HG02885 (cell line): ENCODE results near the gene IQSEC1.

Experiments used
- ATAC-seq: cut with Tn5 transposase; IDR thresholded peaks from one replicate; pipeline ENCODE4 v1.9.1; 2021; ENCODE audit warnings: mild to moderate bottlenecking; ENCODE audit not compliant: unreplicated experiment, poor library complexity

IQSEC1 gene

DNA sequence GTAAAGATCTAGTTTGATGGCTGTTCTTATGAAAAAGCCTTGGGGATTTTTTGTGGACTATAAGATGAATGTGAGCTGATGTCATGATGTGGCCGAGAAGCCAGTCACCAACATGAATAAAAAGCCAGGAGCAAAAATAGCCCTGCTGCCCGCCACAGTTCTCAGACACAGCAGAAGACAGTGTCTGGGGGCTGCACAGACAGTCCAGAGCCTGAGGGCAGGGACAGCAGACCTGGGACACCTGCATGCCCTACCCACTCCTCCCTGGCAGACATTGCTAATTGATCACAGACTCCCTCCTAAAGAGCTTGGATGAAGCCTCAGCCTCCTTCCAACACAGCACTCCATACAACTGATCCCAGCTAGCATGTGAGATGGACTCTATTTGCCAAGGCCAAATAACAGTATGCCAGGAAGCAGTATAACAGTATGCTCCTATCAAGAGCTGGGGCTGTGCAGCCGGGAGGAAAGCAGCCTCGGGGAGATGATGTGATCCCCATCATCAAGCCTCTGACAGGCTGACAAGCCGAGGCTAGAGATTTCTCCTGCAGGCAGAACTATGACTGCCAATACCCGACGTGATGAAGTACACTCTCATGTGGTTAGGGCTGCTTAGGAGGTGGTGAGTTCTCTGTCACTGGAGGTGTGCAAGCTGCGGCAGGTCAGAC is 126.4 kb downstream of the IQSEC1 start:
- no peak for ATAC-seq

GRCh38 chr3:12946251-12946648 is 127.0 kb downstream of the IQSEC1 start:
- no peak for ATAC-seq

DNA sequence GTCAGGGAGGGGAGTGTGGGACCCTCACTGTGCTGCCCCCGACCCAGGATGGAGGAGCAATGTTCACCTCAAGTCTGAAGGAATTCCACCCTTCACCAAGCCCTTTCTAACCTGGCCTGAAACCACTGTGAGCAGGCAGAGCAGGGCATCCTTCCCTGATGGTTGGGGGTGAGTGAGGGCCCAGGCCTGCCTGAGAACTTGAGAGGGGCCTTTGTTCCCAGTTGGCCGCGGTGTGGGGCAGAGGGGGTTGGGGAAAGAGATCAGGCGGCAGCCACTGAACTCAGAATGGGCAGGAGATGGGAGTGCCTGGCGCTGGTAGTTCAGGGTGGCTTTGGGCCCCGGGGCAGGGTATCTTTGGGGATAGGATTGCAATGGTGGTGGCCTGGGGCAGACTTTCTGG is 128.4 kb downstream of the IQSEC1 start:
- ATAC-seq = no peak

DNA sequence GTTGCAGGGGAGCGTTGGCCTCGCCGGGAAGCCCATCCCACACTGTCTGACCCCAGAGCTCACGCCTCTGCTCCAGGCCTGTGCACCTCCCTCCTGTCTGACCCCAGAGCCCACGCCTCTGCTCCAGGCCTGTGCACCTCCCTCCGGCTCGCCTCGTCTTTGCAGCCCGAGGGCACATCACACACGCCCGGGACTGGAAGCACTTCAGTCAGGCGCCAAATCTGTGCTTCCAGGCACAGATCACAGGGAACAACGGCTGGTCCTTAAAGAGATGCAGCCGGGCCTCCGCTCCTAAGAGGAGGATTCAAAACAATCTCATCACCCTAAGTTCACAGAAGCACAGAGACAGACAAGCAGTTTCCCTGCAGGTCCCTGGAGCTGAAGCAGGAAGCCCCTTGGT is 128.8 kb downstream of the IQSEC1 start:
- no peak for ATAC-seq

GRCh38 chr3:12943124-12944021 is 129.9 kb downstream of the IQSEC1 start:
- ATAC-seq = no peak

DNA sequence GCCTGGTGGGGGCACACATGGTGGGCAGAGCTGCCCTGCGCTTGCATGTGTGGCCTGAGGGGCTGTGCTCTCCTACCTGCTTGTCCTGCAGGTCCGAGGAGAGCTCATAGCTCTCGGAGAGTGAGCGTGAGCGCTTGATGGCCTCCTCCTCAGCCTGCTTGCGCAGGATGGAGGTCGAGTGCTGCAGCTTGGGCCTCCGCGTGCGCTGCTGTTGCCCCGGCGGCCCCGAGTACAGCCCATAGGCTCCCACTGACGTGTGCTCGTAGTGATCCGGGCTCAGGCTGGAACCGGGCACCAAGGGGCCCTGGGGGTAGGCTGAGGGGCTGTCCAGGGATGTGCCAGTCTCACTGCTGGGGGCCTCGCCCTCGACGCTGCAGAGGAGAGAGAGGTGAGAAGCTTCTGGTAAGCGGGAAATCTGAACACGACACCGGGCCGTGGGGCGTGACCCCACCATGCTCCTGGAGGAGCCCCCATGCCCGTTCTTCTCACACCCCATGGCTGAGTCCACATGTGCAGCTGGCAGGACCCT is 131.7 kb downstream of the IQSEC1 start:
- no peak for ATAC-seq

- no peak for ATAC-seq
Measured at GRCh38 chr3:12940854-12941253, 132.4 kb downstream of the IQSEC1 start.

DNA sequence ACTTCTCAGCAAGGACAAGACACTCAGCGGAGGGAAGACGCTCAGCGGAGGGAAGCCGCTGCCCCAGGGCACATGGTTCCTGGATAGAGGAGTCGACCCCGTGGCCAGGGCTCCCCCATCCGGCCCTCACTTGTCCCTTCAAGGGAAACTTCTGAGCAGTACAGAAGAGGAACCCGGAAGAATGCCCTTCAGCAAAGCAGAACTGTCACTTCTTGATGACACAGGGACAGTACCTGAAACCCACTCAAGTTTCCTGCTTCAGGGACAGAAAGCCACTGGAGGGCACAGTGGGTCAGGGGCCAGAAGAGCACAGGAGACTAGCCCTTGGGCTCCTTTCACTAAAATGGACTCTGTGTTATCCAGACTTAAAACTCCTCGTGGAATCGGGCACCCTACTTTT is 134.1 kb downstream of the IQSEC1 start:
- ATAC-seq = no peak

DNA sequence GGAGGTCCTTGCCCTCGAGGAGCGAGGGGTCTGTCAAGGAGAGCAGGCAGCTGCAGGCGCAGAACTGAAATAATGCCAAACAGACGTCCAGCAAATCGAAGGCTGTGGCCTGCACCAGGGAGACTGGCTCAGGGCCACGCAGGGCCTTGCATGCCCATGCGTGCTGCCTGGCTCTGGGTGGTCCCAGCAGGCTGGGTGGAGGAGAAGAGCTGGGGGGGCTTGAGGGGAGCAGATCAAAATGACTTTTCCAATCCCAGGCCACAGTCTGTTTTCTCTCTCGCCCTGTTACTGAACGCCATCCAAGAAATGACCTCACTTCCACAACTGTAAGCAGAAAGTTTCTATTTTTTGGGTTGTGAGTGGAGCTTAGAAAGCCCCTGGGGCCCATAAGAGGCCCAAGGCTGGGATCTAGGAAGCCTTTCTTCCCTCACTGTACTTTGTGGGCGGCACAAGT is 134.9 kb downstream of the IQSEC1 start:
- no peak for ATAC-seq

DNA sequence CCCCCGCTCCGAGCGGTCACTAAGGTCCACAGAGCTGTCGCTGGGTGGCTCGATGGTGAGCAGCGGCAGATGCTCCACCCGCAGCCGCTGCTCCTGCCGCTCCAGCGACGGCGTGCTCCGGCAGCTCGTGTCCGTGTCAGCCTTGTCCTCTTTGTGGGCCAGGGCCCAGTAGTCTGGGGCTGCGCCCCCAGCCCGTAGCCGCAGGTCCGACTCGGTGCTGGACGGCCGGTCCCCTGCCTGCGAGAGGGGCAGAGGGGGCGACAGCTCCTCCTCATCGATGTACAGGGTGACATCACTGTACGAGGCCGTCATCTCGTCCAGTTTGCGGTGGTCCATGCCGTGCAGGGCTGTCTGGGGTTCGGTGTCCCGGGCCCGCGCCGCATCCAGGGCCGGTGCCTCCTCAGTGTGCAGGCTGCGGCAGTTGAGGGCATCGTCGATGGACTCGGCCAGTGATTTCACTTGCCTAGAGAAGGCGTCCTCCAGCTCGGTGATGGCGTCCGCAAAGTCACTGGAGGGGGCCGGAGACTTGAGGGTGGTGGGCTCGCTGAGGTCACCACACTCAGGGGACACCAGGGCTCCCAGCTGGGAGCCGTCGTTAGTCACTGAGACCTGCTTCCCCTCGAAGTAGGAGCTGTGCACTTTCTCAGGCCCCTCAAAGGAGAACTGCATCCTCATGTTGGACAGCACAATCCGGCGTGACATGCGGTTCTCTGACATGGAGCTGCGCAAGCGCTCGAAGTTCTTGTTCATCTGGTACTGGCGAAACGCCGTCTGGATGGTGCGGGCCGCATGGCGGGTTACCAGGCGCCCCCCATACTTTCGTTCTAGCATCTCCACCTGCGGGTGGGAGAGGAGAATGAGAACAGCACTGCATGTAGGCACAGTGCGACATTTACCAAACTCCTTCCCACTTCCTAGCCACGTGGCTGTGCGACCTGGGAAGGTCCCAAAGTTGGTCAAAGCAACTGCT is 137.1 kb downstream of the IQSEC1 start:
- no peak for ATAC-seq

GRCh38 chr3:12935023-12935860 is 138.0 kb downstream of the IQSEC1 start:
- ATAC-seq = no peak

DNA sequence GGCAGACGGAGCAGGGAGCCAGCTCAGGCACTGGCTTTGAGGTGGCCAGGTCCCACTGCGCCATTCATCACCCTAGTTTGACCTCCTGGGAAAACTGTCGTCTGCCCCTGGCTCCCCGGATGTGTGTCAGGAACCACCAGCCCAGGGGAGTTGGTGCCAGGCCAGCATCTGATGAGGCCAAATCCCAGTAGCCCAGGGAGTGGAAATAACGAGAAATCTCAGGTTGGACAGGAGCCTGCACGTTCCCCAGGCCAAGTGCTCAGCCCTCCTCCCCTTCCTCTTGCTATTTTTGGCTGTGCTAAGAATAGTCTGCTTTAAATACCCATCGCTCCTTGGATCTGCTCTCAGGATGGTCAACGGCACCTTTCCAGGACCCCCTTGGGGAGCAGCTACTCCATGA is 138.8 kb downstream of the IQSEC1 start:
- no peak for ATAC-seq

GRCh38 chr3:12933901-12934300 is 139.3 kb downstream of the IQSEC1 start:
- no peak for ATAC-seq

DNA sequence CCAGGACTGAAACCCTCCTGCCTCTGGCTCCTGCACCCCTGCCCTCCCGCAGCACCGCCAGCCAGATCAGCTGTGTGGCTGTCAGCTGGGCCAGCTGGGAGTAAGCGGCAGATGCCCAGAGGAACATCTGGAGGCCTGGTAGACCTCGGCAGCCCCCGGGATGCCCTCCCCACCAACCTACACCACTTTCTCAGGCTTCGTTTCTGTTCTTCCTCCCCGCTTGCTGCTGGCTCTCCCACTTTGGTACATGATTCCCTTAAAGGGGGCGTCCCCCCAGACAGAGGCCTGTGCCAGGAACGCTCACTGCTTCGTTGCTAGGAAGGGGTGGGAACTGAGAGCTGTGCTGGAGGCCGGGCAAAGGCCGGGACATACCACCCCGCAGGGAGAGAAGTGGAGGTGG is 140.5 kb downstream of the IQSEC1 start:
- ATAC-seq = no peak

DNA sequence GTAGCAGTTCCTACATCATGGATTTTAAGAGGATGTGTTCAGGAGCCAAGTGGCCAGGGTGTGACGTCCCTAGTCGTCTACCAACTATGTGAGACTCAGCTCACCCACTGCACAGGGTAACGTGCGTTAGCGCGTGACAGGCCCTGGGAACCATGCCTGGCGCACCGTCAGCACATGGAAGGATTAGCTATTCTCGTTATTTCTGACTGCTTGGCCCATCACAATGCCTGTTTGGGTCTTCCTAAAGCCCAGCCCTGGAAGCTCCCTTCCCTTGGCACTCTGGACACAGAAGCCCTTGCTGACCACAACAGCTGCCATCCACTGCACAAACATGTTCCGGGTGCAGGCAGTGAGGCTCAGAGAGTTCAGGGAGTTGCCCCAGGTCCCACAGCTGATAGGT is 140.9 kb downstream of the IQSEC1 start:
- no peak for ATAC-seq

DNA sequence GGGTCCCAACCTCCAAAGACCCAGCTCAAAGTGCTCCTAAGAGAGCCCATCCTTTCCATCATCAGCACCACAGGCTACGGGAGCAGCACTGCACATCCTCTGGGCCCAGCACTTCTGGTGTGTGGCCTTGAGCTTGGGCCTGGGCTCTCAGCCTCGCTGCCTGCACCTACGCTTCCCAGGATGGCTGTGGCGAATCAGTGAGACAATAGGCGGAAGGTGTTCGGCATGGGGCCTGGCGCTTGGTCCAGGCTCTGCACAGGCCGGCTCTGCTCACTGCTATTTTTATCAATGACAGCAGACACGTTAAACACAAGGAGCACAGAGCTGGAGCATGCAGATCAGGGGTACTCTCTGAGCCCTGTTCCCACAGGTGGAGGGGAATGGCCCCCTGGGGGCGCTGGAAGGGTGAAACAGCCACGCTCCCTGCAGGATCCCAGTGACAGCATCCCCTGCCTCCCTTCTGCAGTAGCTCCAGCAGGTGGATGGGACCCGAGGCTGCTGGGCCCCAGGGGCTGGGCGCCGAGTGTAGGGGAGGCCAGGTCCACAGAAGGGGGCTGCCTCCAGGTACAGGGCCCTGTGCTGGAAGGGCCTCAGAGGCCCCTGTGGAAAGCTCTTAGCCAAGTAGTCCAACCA is 141.8 kb downstream of the IQSEC1 start:
- ATAC-seq = no peak

GRCh38 chr3:12929801-12930200 is 143.4 kb downstream of the IQSEC1 start:
- no peak for ATAC-seq

DNA sequence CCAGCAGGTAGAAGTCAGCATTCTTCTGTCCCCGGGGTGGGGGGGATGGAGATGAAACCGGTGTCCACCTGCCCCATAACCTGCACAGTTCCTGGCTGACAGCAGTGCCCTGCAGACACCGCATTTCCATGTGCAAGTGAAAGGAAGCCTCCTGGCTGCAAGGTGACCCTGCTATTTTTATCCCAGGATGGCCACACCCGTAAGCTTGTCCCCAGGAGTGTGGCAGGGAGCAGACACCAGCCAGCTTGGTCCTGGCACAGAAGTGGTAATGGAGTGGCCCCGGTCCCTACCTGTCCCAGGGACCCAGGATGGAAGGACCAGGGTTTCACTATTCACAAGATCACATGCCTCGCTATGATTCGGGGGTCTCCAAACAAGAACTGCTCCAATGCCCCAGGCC is 146.6 kb downstream of the IQSEC1 start:
- ATAC-seq = no peak

- ATAC-seq = no peak
Measured at GRCh38 chr3:12925648-12926047, 147.6 kb downstream of the IQSEC1 start.
